Glutamatergic neuron (in vitro differentiated cells): Measurements from ENCODE around the gene PIK3R6. TPM values are rescaled to one million over a fixed set of nuclear protein-coding genes. Genes with fewer than 3 reads are reported as not detected.
A peak's percentile ranks its signal among the peaks of the same experiment; 100 is the strongest.

Experiments used
- DNase-seq: peaks from one replicate; pipeline ENCODE4 v3.0.0; 2022
- H3K27ac Mint-ChIP-seq: one replicate; pipeline ENCODE4 v1.8.0; 2020; ENCODE audit warnings: mild to moderate bottlenecking, mixed read lengths, inconsistent platforms; ENCODE audit not compliant: unreplicated experiment
- H3K27me3 Mint-ChIP-seq: one replicate; pipeline ENCODE4 v1.8.0; 2020; ENCODE audit warnings: mild to moderate bottlenecking, moderate library complexity, mixed read lengths, inconsistent platforms; ENCODE audit not compliant: unreplicated experiment
- H3K36me3 Mint-ChIP-seq: one replicate; pipeline ENCODE4 v1.8.0; 2020; ENCODE audit warnings: mild to moderate bottlenecking, mixed read lengths, inconsistent platforms; ENCODE audit not compliant: unreplicated experiment
- H3K4me1 Mint-ChIP-seq: one replicate; pipeline ENCODE4 v1.8.0; 2020; ENCODE audit warnings: mild to moderate bottlenecking, low read depth, mixed read lengths, inconsistent platforms; ENCODE audit not compliant: unreplicated experiment
- H3K4me3 Mint-ChIP-seq: one replicate; pipeline ENCODE4 v1.8.0; 2020; ENCODE audit warnings: mild to moderate bottlenecking, mixed read lengths, inconsistent platforms; ENCODE audit not compliant: unreplicated experiment
- H3K9me3 Mint-ChIP-seq: one replicate; pipeline ENCODE4 v1.8.0; 2020; ENCODE audit warnings: mild to moderate bottlenecking, moderate library complexity, mixed read lengths, inconsistent platforms; ENCODE audit not compliant: unreplicated experiment
- CTCF ChIP-seq: fragments of 200-600 bp; sonication (generic); IDR thresholded peaks from one replicate; pipeline ENCODE4 v1.5.0; 2021; ENCODE audit not compliant: partially characterized antibody, unreplicated experiment
- total RNA-seq: library from RNA; stranded (reverse); fragmentation: NEBNext Ultra II Directional; extraction: Animal tissue kit (Norgen Biotek cat#: 25700); gene quantifications from one replicate; pipeline ENCODE4 v1.2.1, GENCODE V29; 2021; ENCODE audit not compliant: unreplicated experiment

The PIK3R6 gene
- total RNA-seq, 1 donor from 2014 or later = not detected

- Mint-ChIP-seq H3K4me3 (no peak overlapping the region), H3K4me1 (peaks cover 11% of the 10 kb centered on the region), H3K27me3 (peaks cover 6% of the 10 kb centered on the region), H3K27ac (no peak overlapping the region), H3K36me3 (no peaks in the 10 kb centered on the region), H3K9me3 (no peaks in the 10 kb centered on the region)
- peak; percentile 33 for DNase-seq
- TF ChIP-seq CTCF = no peak
These were observed 26.8 kb upstream of the PIK3R6 start for GRCh38 chr17:8894202-8894671.

- peak; percentile 15 for DNase-seq
- Mint-ChIP-seq H3K4me1 (peaks cover 11% of the 10 kb centered on the region), H3K36me3 (no peaks in the 10 kb centered on the region), H3K27me3 (peaks cover 4% of the 10 kb centered on the region), H3K4me3 (no peak overlapping the region), H3K27ac (no peak overlapping the region), H3K9me3 (no peaks in the 10 kb centered on the region)
- no peak for TF ChIP-seq CTCF
These were observed 26.2 kb upstream of the PIK3R6 start for GRCh38 chr17:8893621-8894201.

DNA sequence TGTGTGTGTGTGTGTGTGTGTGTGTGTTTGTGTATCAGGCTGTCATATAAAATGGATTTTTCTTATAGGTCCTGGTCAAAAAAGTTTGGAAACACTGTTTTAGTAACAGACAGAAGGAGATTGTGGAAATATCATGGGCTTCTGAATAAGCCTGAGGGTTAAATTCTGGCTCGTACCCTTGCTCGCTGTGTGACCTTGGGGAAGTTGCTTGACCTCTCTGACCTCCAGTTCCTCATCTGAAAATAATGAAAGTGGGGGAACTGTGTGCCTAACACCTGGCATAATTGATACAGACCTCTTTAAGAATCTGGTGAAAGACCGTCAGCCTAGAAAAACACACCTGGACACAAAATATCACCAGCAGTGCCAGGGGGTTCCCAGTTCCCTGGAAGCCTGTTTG is 25.6 kb upstream of the PIK3R6 start:
- Mint-ChIP-seq H3K27me3 (peaks cover 4% of the 10 kb centered on the region), H3K4me1 (peaks cover 6% of the 10 kb centered on the region), H3K4me3 (no peak overlapping the region), H3K27ac (no peak overlapping the region), H3K36me3 (no peaks in the 10 kb centered on the region), H3K9me3 (no peaks in the 10 kb centered on the region)
- no peak for DNase-seq
- no peak for TF ChIP-seq CTCF

GRCh38 chr17:8892338-8892690 is 24.8 kb upstream of the PIK3R6 start:
- TF ChIP-seq CTCF = no peak
- H3K4me1 Mint-ChIP-seq = peaks cover 4% of the 10 kb centered on the region
- H3K36me3 Mint-ChIP-seq = no peaks in the 10 kb centered on the region
- no peaks in the 10 kb centered on the region for H3K9me3 Mint-ChIP-seq
- no peak for DNase-seq
- no peak overlapping the region for H3K27ac Mint-ChIP-seq
- no peak overlapping the region for H3K4me3 Mint-ChIP-seq
- peaks cover 4% of the 10 kb centered on the region for H3K27me3 Mint-ChIP-seq

DNA sequence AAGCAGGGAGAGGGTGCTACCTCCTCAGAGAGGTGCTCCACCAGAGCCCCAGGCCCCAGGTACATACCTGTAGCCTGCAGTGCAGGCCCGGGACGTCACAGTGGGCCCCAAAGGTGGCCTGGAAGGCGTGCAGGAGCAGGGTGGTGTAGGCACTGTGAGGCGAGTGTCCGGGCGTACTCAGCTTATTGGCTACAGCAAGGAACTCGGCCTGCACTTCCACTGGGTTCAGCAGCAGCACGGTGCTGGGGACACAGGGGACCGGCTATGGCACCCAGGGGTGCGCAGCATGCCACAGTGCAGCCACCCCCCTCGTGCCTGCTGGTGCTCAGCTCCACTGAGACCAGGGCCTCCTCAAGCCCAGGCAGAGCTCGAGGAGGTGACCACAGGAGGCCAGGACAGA is 23.2 kb upstream of the PIK3R6 start:
- no peak for DNase-seq
- H3K4me3 Mint-ChIP-seq = no peak overlapping the region
- TF ChIP-seq CTCF = no peak
- peaks cover 1% of the 10 kb centered on the region for H3K27me3 Mint-ChIP-seq
- H3K27ac Mint-ChIP-seq = no peak overlapping the region
- H3K36me3 Mint-ChIP-seq = no peaks in the 10 kb centered on the region
- H3K9me3 Mint-ChIP-seq = no peaks in the 10 kb centered on the region
- peaks cover 4% of the 10 kb centered on the region for H3K4me1 Mint-ChIP-seq
